Tibial nerve (tissue), 4 donors: ENCODE results near the gene ITGAV. TPM values are rescaled to one million over a fixed set of nuclear protein-coding genes. Genes with fewer than 3 reads are reported as not detected.

Experiments
- DNase-seq, 2 donors: peaks; one replicate each; pipeline ENCODE4 v3.0.0-alpha.2; 2019; ENCODE audit warnings: low spot score in 2 of 2
- H3K27ac ChIP-seq, 4 donors: fragments of 200-600 bp; sonication (generic) in 3 of 4; one replicate each; pipeline ENCODE4 v1.5.1; 2017 to 2019; ENCODE audit warnings: mild to moderate bottlenecking in 1 of 4
- H3K27me3 ChIP-seq, 2 donors: fragments of 200-600 bp; sonication (generic) in 1 of 2; one replicate each; pipeline versions ENCODE4 v1.5.1 to v1.6.0; 2017 to 2019
- H3K36me3 ChIP-seq, 3 donors: fragments of 200-600 bp; sonication (generic); one replicate each; pipeline ENCODE4 v1.5.1; 2018 to 2019
- H3K4me1 ChIP-seq, 4 donors: fragments of 200-600 bp; sonication (generic) in 3 of 4; one replicate each; pipeline ENCODE4 v1.5.1; 2017 to 2019
- H3K4me3 ChIP-seq, 4 donors: fragments of 200-600 bp; sonication (generic) in 3 of 4; one replicate each; pipeline ENCODE4 v1.5.1; 2017 to 2019; ENCODE audit warnings: mild to moderate bottlenecking in 1 of 4, moderate library complexity in 1 of 4
- H3K9me3 ChIP-seq, 4 donors: fragments of 200-600 bp; sonication (generic) in 3 of 4; one replicate each; pipeline ENCODE4 v1.5.1; 2017 to 2019
- CTCF ChIP-seq, 5 experiments: fragments of 200-600 bp in 3 of 5; fragments of 450-650 bp in 2 of 5; sonication (generic) in 3 of 5; IDR thresholded peaks; one replicate each; pipeline ENCODE4 v1.5.1; 2016 to 2019; ENCODE audit warnings: antibody characterized with exemption in 5 of 5, mild to moderate bottlenecking in 3 of 5, moderate library complexity in 2 of 5
- EP300 ChIP-seq, 2 donors: sonication (generic); formaldehyde crosslinking; IDR thresholded peaks; one replicate each; pipeline ENCODE4 v1.6.1; 2017; ENCODE audit warnings: antibody characterized with exemption in 2 of 2, mild to moderate bottlenecking in 1 of 2
- POLR2A ChIP-seq, 2 donors: fragments of 450-650 bp; IDR thresholded peaks; one replicate each; pipeline ENCODE4 v1.6.1; 2017; ENCODE audit warnings: antibody characterized with exemption in 2 of 2, mild to moderate bottlenecking in 2 of 2, moderate library complexity in 2 of 2
- WGBS, 2 donors: methylation state at CpG; one replicate each; pipeline ENCODE4 v1.1.5; 2018; 5-methylcytosine and 5-hydroxymethylcytosine counted together
- total RNA-seq, 4 donors: library from RNA; depleted of rRNA; stranded (reverse); fragments of >200 nt; gene quantifications; one replicate each; pipeline ENCODE4 v1.1.0, GENCODE V29; 2016

ITGAV gene
- total RNA-seq, 4 donors from 2014 or later = 97.1 to 114 (median 100) TPM

GRCh38 chr2:186632417-186632816 is 42.6 kb downstream of the ITGAV start:
- 96% methylated on average over 2 of the region's 2 CpGs for WGBS, 2 donors
- no peak for TF ChIP-seq POLR2A (IDR thresholded peaks at IDR 0.05)
- TF ChIP-seq EP300 (IDR thresholded peaks at IDR 0.05) = no peak
- TF ChIP-seq CTCF (IDR thresholded peaks at IDR 0.05) = no peak
- no peaks in the 10 kb centered on the region for H3K9me3 ChIP-seq
- H3K27ac ChIP-seq = no peak overlapping the region
- H3K27me3 ChIP-seq = no peaks in the 10 kb centered on the region
- H3K4me1 ChIP-seq = peaks cover 0 to 14% (median 3%) of the 10 kb centered on the region in 4 donors
- H3K36me3 ChIP-seq = peaks cover 0 to 3% (median 0%) of the 10 kb centered on the region in 3 donors
- H3K4me3 ChIP-seq = no peak overlapping the region
- DNase-seq = no peak

- H3K9me3 ChIP-seq = no peaks in the 10 kb centered on the region
- H3K27me3 ChIP-seq = no peaks in the 10 kb centered on the region
- no peak overlapping the region for H3K4me3 ChIP-seq
- DNase-seq = no peak
- peaks cover 0 to 9% (median 1%) of the 10 kb centered on the region in 4 donors for H3K4me1 ChIP-seq
- TF ChIP-seq EP300 (IDR thresholded peaks at IDR 0.05) (no peak), CTCF (IDR thresholded peaks at IDR 0.05) (no peak), POLR2A (IDR thresholded peaks at IDR 0.05) (no peak)
- peaks cover 0 to 8% (median 0%) of the 10 kb centered on the region in 3 donors for H3K36me3 ChIP-seq
- no peak overlapping the region for H3K27ac ChIP-seq
Measured at GRCh38 chr2:186634701-186635100, 44.8 kb downstream of the ITGAV start.

GRCh38 chr2:186636800-186637496 is 47.1 kb downstream of the ITGAV start:
- no peak for DNase-seq
- WGBS, 2 donors = 86 to 91% methylated on average over 11 of the region's 11 CpGs
- H3K27ac ChIP-seq = no peak overlapping the region
- TF ChIP-seq CTCF (IDR thresholded peaks at IDR 0.05) (no peak), POLR2A (IDR thresholded peaks at IDR 0.05) (no peak), EP300 (IDR thresholded peaks at IDR 0.05) (no peak)
- H3K36me3 ChIP-seq = peaks cover 0 to 17% (median 0%) of the 10 kb centered on the region in 3 donors
- no peaks in the 10 kb centered on the region for H3K27me3 ChIP-seq
- H3K4me3 ChIP-seq = no peak overlapping the region
- H3K4me1 ChIP-seq = peaks cover 0 to 15% (median 0%) of the 10 kb centered on the region in 4 donors
- no peaks in the 10 kb centered on the region for H3K9me3 ChIP-seq

- no peaks in the 10 kb centered on the region for H3K9me3 ChIP-seq
Measured at GRCh38 chr2:186637497-186637800, 47.6 kb downstream of the ITGAV start.

GRCh38 chr2:186639939-186640338 is 50.1 kb downstream of the ITGAV start:
- H3K27ac ChIP-seq = no peak overlapping the region
- H3K27me3 ChIP-seq = no peaks in the 10 kb centered on the region
- no peaks in the 10 kb centered on the region for H3K9me3 ChIP-seq
- peaks cover 0 to 13% (median 0%) of the 10 kb centered on the region in 4 donors for H3K4me1 ChIP-seq
- no peak for DNase-seq
- no peak for TF ChIP-seq EP300 (IDR thresholded peaks at IDR 0.05)
- no peak for TF ChIP-seq POLR2A (IDR thresholded peaks at IDR 0.05)
- TF ChIP-seq CTCF (IDR thresholded peaks at IDR 0.05) = no peak
- H3K4me3 ChIP-seq = no peak overlapping the region
- H3K36me3 ChIP-seq = peaks cover 0 to 42% (median 0%) of the 10 kb centered on the region in 3 donors

More at GRCh38 chr2:186637497-186637800, 47.6 kb downstream of the ITGAV start:
- Histone ChIP-seq H3K4me1 (peaks cover 0 to 15% (median 0%) of the 10 kb centered on the region in 4 donors), H3K27me3 (no peaks in the 10 kb centered on the region), H3K36me3 (peaks cover 0 to 17% (median 0%) of the 10 kb centered on the region in 3 donors), H3K4me3 (no peak overlapping the region), H3K27ac (no peak overlapping the region)
- TF ChIP-seq EP300 (IDR thresholded peaks at IDR 0.05) (no peak), POLR2A (IDR thresholded peaks at IDR 0.05) (no peak)
- DNase-seq = no peak
